ENCODE results near the gene STXBP5L. TPM values are rescaled to one million over a fixed set of nuclear protein-coding genes. Genes with fewer than 3 reads are reported as not detected.

STXBP5L gene
- total RNA-seq, 1 experiment from 2014 or later, result not detected

- DNase-seq, result no peak
- Histone ChIP-seq H4K20me1 (ENCODE audit: insufficient read depth, low read depth, low read length) (no peaks in the 10 kb centered on the region), H2AFZ (ENCODE audit: low read length) (no peak overlapping the region), H3K4me1 (ENCODE audit: low read length) (no peaks in the 10 kb centered on the region), H3K9ac (ENCODE audit: low read length) (no peak overlapping the region), H3K36me3 (ENCODE audit: insufficient read depth, low read length) (peaks cover 72% of the 10 kb centered on the region), H3K4me3 (ENCODE audit: low read length) (no peak overlapping the region), H3K9me2 (replicated peaks; ENCODE audit: insufficient read depth, low read length) (no peaks in the 10 kb centered on the region), H3K27me3 (ENCODE audit: low read length) (no peaks in the 10 kb centered on the region), H3K9me3 (ENCODE audit: low read length) (no peaks in the 10 kb centered on the region; the same call in 1 of the 2 replicates), H3K4me2 (ENCODE audit: low read depth, low read length, poor library complexity, severe bottlenecking) (no peak overlapping the region), H3K79me2 (ENCODE audit: low read length) (peaks cover 24% of the 10 kb centered on the region), H3K27ac (ENCODE audit: low read length) (no peak overlapping the region)
Observed at GRCh38 chr3:121462565-121462964, 554.6 kb downstream of the STXBP5L start.

GRCh38 chr3:121463745-121464144 is 555.7 kb downstream of the STXBP5L start:
- no peaks in the 10 kb centered on the region for H4K20me1 ChIP-seq (ENCODE audit: insufficient read depth, low read depth, low read length)
- H2AFZ ChIP-seq (ENCODE audit: low read length), result no peak overlapping the region
- no peak overlapping the region for H3K4me3 ChIP-seq (ENCODE audit: low read length)
- no peak overlapping the region for H3K27ac ChIP-seq (ENCODE audit: low read length)
- H3K27me3 ChIP-seq (ENCODE audit: low read length), result no peaks in the 10 kb centered on the region
- no peaks in the 10 kb centered on the region for H3K9me2 ChIP-seq (replicated peaks; ENCODE audit: insufficient read depth, low read length)
- peaks cover 79% of the 10 kb centered on the region for H3K36me3 ChIP-seq (ENCODE audit: insufficient read depth, low read length)
- no peak overlapping the region for H3K4me2 ChIP-seq (ENCODE audit: low read depth, low read length, poor library complexity, severe bottlenecking)
- H3K4me1 ChIP-seq (ENCODE audit: low read length), result no peaks in the 10 kb centered on the region
- peaks cover 20% of the 10 kb centered on the region for H3K79me2 ChIP-seq (ENCODE audit: low read length)
- no peak overlapping the region for H3K9ac ChIP-seq (ENCODE audit: low read length)
- no peaks in the 10 kb centered on the region; the same call in 1 of the 2 replicates for H3K9me3 ChIP-seq (ENCODE audit: low read length)
- no peak for DNase-seq

GRCh38 chr3:121467085-121467484 is 559.1 kb downstream of the STXBP5L start:
- Histone ChIP-seq H4K20me1 (ENCODE audit: insufficient read depth, low read depth, low read length) (no peaks in the 10 kb centered on the region), H3K4me2 (ENCODE audit: low read depth, low read length, poor library complexity, severe bottlenecking) (no peak overlapping the region), H3K9ac (ENCODE audit: low read length) (no peak overlapping the region), H3K27ac (ENCODE audit: low read length) (no peak overlapping the region), H3K36me3 (ENCODE audit: insufficient read depth, low read length) (peaks cover 61% of the 10 kb centered on the region), H3K9me3 (ENCODE audit: low read length) (no peaks in the 10 kb centered on the region), H2AFZ (ENCODE audit: low read length) (no peak overlapping the region), H3K4me1 (ENCODE audit: low read length) (no peaks in the 10 kb centered on the region), H3K79me2 (ENCODE audit: low read length) (peaks cover 8% of the 10 kb centered on the region; the same call in 1 of the 2 replicates), H3K27me3 (ENCODE audit: low read length) (no peaks in the 10 kb centered on the region), H3K9me2 (replicated peaks; ENCODE audit: insufficient read depth, low read length) (no peaks in the 10 kb centered on the region), H3K4me3 (ENCODE audit: low read length) (no peak overlapping the region)
- DNase-seq, result no peak

GRCh38 chr3:121473001-121473400 is 565.0 kb downstream of the STXBP5L start:
- no peak overlapping the region for H3K9ac ChIP-seq (ENCODE audit: low read length)
- peaks cover 10% of the 10 kb centered on the region for H3K79me2 ChIP-seq (ENCODE audit: low read length)
- no peaks in the 10 kb centered on the region for H3K4me1 ChIP-seq (ENCODE audit: low read length)
- peaks cover 73% of the 10 kb centered on the region for H3K36me3 ChIP-seq (ENCODE audit: insufficient read depth, low read length)
- H3K27me3 ChIP-seq (ENCODE audit: low read length), result no peaks in the 10 kb centered on the region
- no peak overlapping the region for H3K27ac ChIP-seq (ENCODE audit: low read length)
- H3K4me3 ChIP-seq (ENCODE audit: low read length), result no peak overlapping the region
- no peaks in the 10 kb centered on the region for H4K20me1 ChIP-seq (ENCODE audit: insufficient read depth, low read depth, low read length)
- DNase-seq, result no peak
- H3K9me2 ChIP-seq (replicated peaks; ENCODE audit: insufficient read depth, low read length), result no peaks in the 10 kb centered on the region
- H2AFZ ChIP-seq (ENCODE audit: low read length), result no peak overlapping the region
- no peaks in the 10 kb centered on the region for H3K9me3 ChIP-seq (ENCODE audit: low read length)
- no peak overlapping the region for H3K4me2 ChIP-seq (ENCODE audit: low read depth, low read length, poor library complexity, severe bottlenecking)

Small RNA genes lying within 50 kb of the gene (small RNA-seq; reads per million reads assigned to genes)
- not detected for gene MIR5682

Other genes starting within 250 kb of the STXBP5L start
- not detected in 2 replicates for gene HGD, start 226.0 kb upstream of the STXBP5L start, total RNA-seq (2014; rRNA removed; shearing (Covaris generic); ENCODE audit: low replicate concordance)
- gene RABL3, start 165.7 kb upstream of the STXBP5L start, total RNA-seq (2014; rRNA removed; shearing (Covaris generic); ENCODE audit: low replicate concordance), result 15.2 and 19.2 TPM in 2 replicates
- gene GTF2E1, start 165.5 kb upstream of the STXBP5L start, total RNA-seq (2014; rRNA removed; shearing (Covaris generic); ENCODE audit: low replicate concordance), result 19.5 and 28.1 TPM in 2 replicates

Measured in Karpas-422 (cell line).